HCT116 (cell line): ENCODE results near the gene COL2A1. TPM values are rescaled to one million over a fixed set of nuclear protein-coding genes. Genes with fewer than 3 reads are reported as not detected.

Experiments used
- ATAC-seq: fragments of 200-7000 bp; cut with Tn5 transposase; 2 replicates; pipeline ENCODE4 v1.9.1; 2020; ENCODE audit warnings: mild to moderate bottlenecking, moderate library complexity
- BruUV-seq: library from RNA; stranded (reverse); fragments of 400-500 nt; replicated peaks from 2 replicates; lab custom pipeline; 2021; lab: Mats Ljungman, UMichigan
- CTCF ChIA-PET: fragments of 300-600 bp; sonication (Branson Sonifier 250); formaldehyde crosslinking; loops from one replicate; lab custom pipeline; 2021; ENCODE audit warnings: antibody characterized with exemption; lab: Charles Lee
- POLR2A ChIA-PET: fragments of 300-600, 350-600 bp; sonication (Branson Sonifier 250); formaldehyde crosslinking; loops from one replicate; lab custom pipeline; 2021; ENCODE audit warnings: antibody characterized with exemption; lab: Charles Lee
- RAD21 ChIA-PET, 2 experiments: fragments of 300-600 bp; sonication (Branson Sonifier 250); formaldehyde crosslinking; loops; one replicate each; lab custom pipeline; 2023; ENCODE audit warnings: low total read pairs in 2 of 2; ENCODE audit not compliant: uncharacterized antibody in 2 of 2, unreplicated experiment in 2 of 2, low non-redundant PET in 1 of 2; lab: Charles Lee
- DNase-seq: peaks from one replicate; pipeline ENCODE4 v3.0.0-alpha.2; 2010; ENCODE audit warnings: low read depth, low spot score
- H2AFZ ChIP-seq: fragments of 200-600 bp; shearing (Covaris generic), sonication (generic); 2 replicates; pipeline ENCODE4 v1.6.1; 2017; ENCODE audit warnings: low read depth, mixed run types, mixed read lengths, antibody characterized with exemption, low read length; ENCODE audit not compliant: poor library complexity, severe bottlenecking
- H3K27ac ChIP-seq: 2 replicates; pipeline ENCODE4 v1.5.1; 2012; ENCODE audit warnings: low read depth, low read length
- H3K27me3 ChIP-seq: fragments of 200-600 bp; sonication (generic); 2 replicates; pipeline ENCODE4 v1.6.1; 2016; ENCODE audit warnings: mixed run types, low read length, mixed read lengths; ENCODE audit not compliant: insufficient read depth
- H3K36me3 ChIP-seq, 2 experiments: fragments of 200-500 bp in 1 of 2; fragments of 200-600 bp in 1 of 2; sonication (Bioruptor generic) in 1 of 2; sonication (generic) in 1 of 2; 2 replicates each; pipeline versions ENCODE4 v1.5.1 to v1.6.1; 2014 to 2016; ENCODE audit warnings: low read length in 2 of 2, inconsistent platforms in 1 of 2, mixed read lengths in 1 of 2, mixed run types in 1 of 2; ENCODE audit not compliant: insufficient read depth in 2 of 2, control insufficient read depth in 1 of 2
- H3K4me1 ChIP-seq, 2 experiments: fragments of 200-600 bp in 1 of 2; sonication (generic) in 1 of 2; 2 replicates each; pipeline versions ENCODE4 v1.5.1 to v1.6.1; 2012 to 2017; ENCODE audit warnings: low read length in 2 of 2, inconsistent platforms in 1 of 2, mild to moderate bottlenecking in 1 of 2, mixed read lengths in 1 of 2, mixed run types in 1 of 2, moderate library complexity in 1 of 2; ENCODE audit not compliant: insufficient read depth in 2 of 2, control insufficient read depth in 1 of 2
- H3K4me2 ChIP-seq: fragments of 200-600 bp; sonication (generic); 2 replicates; pipeline ENCODE4 v1.6.1; 2017; ENCODE audit warnings: mixed run types, low read length, mixed read lengths
- H3K4me3 ChIP-seq, 2 experiments: fragments of 200-600 bp in 1 of 2; sonication (generic) in 1 of 2; replicated peaks in 1 of 2; 2 replicates each; pipeline ENCODE4 v1.5.1; 2011 to 2016; ENCODE audit warnings: low read length in 2 of 2, control low read depth in 1 of 2, low read depth in 1 of 2, mild to moderate bottlenecking in 1 of 2, mixed read lengths in 1 of 2, mixed run types in 1 of 2
- H3K79me2 ChIP-seq: fragments of 200-600 bp; sonication (generic); 2 replicates; pipeline ENCODE4 v1.6.1; 2017; ENCODE audit warnings: mild to moderate bottlenecking, mixed run types, low read length, moderate library complexity, mixed read lengths; ENCODE audit not compliant: insufficient read depth
- H3K9ac ChIP-seq: fragments of 200-600 bp; sonication (generic); 2 replicates; pipeline ENCODE4 v1.6.1; 2016; ENCODE audit warnings: low read length, mixed read lengths
- H3K9me2 ChIP-seq: fragments of 200-600 bp; sonication (generic), shearing (Covaris generic); 2 replicates; pipeline ENCODE4 v1.6.1; 2017; ENCODE audit warnings: mixed run types, mild to moderate bottlenecking, moderate library complexity; ENCODE audit not compliant: insufficient read depth
- H3K9me3 ChIP-seq, 2 experiments: fragments of 200-500 bp in 1 of 2; fragments of 200-600 bp in 1 of 2; sonication (Bioruptor generic) in 1 of 2; sonication (generic) in 1 of 2; 2 replicates each; pipeline ENCODE4 v1.6.1; 2014 to 2017; ENCODE audit warnings: low read length in 2 of 2, mixed read lengths in 2 of 2, inconsistent platforms in 1 of 2, low read depth in 1 of 2, mild to moderate bottlenecking in 1 of 2, mixed run types in 1 of 2, moderate library complexity in 1 of 2; ENCODE audit not compliant: control insufficient read depth in 1 of 2, insufficient read depth in 1 of 2
- H4K20me1 ChIP-seq: fragments of 200-600 bp; sonication (generic), shearing (Covaris generic); 2 replicates; pipeline ENCODE4 v1.6.1; 2017; ENCODE audit warnings: mixed run types, mild to moderate bottlenecking, moderate library complexity; ENCODE audit not compliant: insufficient read depth
- ATF3 ChIP-seq: IDR thresholded peaks from 2 replicates; pipeline ENCODE4 v1.6.1; 2012
- CBX3 ChIP-seq: IDR thresholded peaks from 2 replicates; pipeline ENCODE4 v1.6.1; 2012; ENCODE audit warnings: low read depth
- CEBPB ChIP-seq: IDR thresholded peaks from 2 replicates; pipeline ENCODE4 v1.6.1; 2012; ENCODE audit warnings: low read depth
- CTCF ChIP-seq, 3 experiments: fragments of 200-600 bp in 1 of 3; sonication (generic) in 1 of 3; IDR thresholded peaks in 2 of 3; conservative IDR thresholded peaks in 1 of 3; 2 replicates each; pipeline ENCODE4 v1.5.1; 2012 to 2017; ENCODE audit warnings: low read depth in 2 of 3, low read length in 2 of 3, antibody characterized with exemption in 1 of 3, borderline replicate concordance in 1 of 3, control low read depth in 1 of 3, mild to moderate bottlenecking in 1 of 3, mixed read lengths in 1 of 3, mixed run types in 1 of 3, moderate library complexity in 1 of 3; ENCODE audit not compliant: insufficient read depth in 1 of 3
- EGR1 ChIP-seq: IDR thresholded peaks from 2 replicates; pipeline ENCODE4 v1.6.1; 2012; ENCODE audit warnings: low read depth
- ELF1 ChIP-seq: IDR thresholded peaks from 2 replicates; pipeline ENCODE4 v1.6.1; 2012; ENCODE audit warnings: low read depth, borderline replicate concordance
- EZH2 ChIP-seq: fragments of 200-600 bp; sonication (generic); IDR thresholded peaks from 2 replicates; pipeline ENCODE4 v1.6.1; 2017; ENCODE audit warnings: antibody characterized with exemption, mixed run types
- EZH2phosphoT487 ChIP-seq: fragments of 200-600 bp; IDR thresholded peaks from 2 replicates; pipeline ENCODE4 v1.6.1; 2018; ENCODE audit warnings: antibody characterized with exemption, borderline replicate concordance
- FOSL1 ChIP-seq: IDR thresholded peaks from 2 replicates; pipeline ENCODE4 v1.6.1; 2012; ENCODE audit warnings: low read depth
- JUND ChIP-seq: IDR thresholded peaks from 2 replicates; pipeline ENCODE4 v1.6.1; 2012
- REST ChIP-seq: IDR thresholded peaks from 2 replicates; pipeline ENCODE4 v1.6.1; 2012; ENCODE audit warnings: low read depth
- SIN3A ChIP-seq: IDR thresholded peaks from 2 replicates; pipeline ENCODE4 v1.6.1; 2012; ENCODE audit warnings: low read depth
- ZNF274 ChIP-seq: fragments of 200-500 bp; sonication (Bioruptor generic); IDR thresholded peaks from 2 replicates; pipeline ENCODE4 v1.6.1; 2014; ENCODE audit warnings: mild to moderate bottlenecking, low read depth, low read length, inconsistent platforms
- intact Hi-C: fragments of 100-400 bp; cut with micrococcal nuclease; formaldehyde crosslinking; loops from 2 replicates; pipeline ENCODE4 v1.10.0; 2022
- total RNA-seq: library from RNA; stranded (reverse); gene quantifications from one replicate; pipeline ENCODE4 v1.2.1, GENCODE V29; 2021; ENCODE audit not compliant: unreplicated experiment

COL2A1 gene
- total RNA-seq, 1 experiment from 2014 or later, result 0.22 TPM

- intact Hi-C loops, result no loop called here
- H3K27ac ChIP-seq, result no peak overlapping the region
- H3K27me3 ChIP-seq, result peaks cover 7% of the 10 kb centered on the region; the same call in 1 of the 2 replicates
- H3K36me3 ChIP-seq, result no peaks in the 10 kb centered on the region
- no peak; the same call in 1 of the 2 replicates for ATAC-seq
- no TSS peak for BruUV-seq
- no peaks in the 10 kb centered on the region for H3K9me2 ChIP-seq
- ChIA-PET RAD21 (no interaction called here), POLR2A (no interaction called here), CTCF (no interaction called here)
- H3K9ac ChIP-seq, result no peak overlapping the region
- H3K4me3 ChIP-seq, result no peak overlapping the region
- H3K4me1 ChIP-seq, result no peaks in the 10 kb centered on the region
- no peak for DNase-seq
- no peaks in the 10 kb centered on the region for H4K20me1 ChIP-seq
- H3K9me3 ChIP-seq, result no peaks in the 10 kb centered on the region
- TF ChIP-seq EZH2, result no peak
- no peak for TF ChIP-seq EGR1
- TF ChIP-seq CEBPB, result no peak
- TF ChIP-seq ATF3, result no peak
- TF ChIP-seq REST, result no peak
- no peak for TF ChIP-seq CBX3
- no peak for TF ChIP-seq FOSL1
- no peak for TF ChIP-seq SIN3A
- TF ChIP-seq EZH2phosphoT487, result no peak
- no peak for TF ChIP-seq ELF1
- no peak for TF ChIP-seq CTCF (IDR thresholded peaks at IDR 0.05 in 2 of 3, conservative IDR thresholded peaks at IDR 0.05 in 1 of 3; ENCODE audit: borderline replicate concordance in 1 of 3, insufficient read depth in 1 of 3, low read depth in 2 of 3, low read length in 2 of 3)
- no peak for TF ChIP-seq JUND
- no peak for TF ChIP-seq ZNF274
- H2AFZ ChIP-seq, result no peak overlapping the region
- H3K79me2 ChIP-seq, result no peaks in the 10 kb centered on the region
- H3K4me2 ChIP-seq, result no peak overlapping the region
Observed at GRCh38 chr12:48008950-48009349, 4.7 kb upstream of the COL2A1 start.
